T-cell (primary cell): ENCODE measurements around the gene ERC2. TPM values are rescaled to one million over a fixed set of nuclear protein-coding genes. Genes with fewer than 3 reads are reported as not detected.

Experiments
- ATAC-seq, 4 experiments: fragments of 200-7000 bp in 3 of 4; fragments of 150-1000 bp in 1 of 4; cut with Tn5 transposase; replicated peaks in 1 of 4; 1 replicate in 3 of 4; 2 replicates in 1 of 4; pipeline ENCODE4 v1.10.0; 2021; ENCODE audit warnings: moderate library complexity in 3 of 4, mild to moderate bottlenecking in 2 of 4, moderate number of reproducible peaks in 1 of 4
- CTCF ChIA-PET, 2 donors: fragments of 300-600 bp; sonication (Branson Sonifier 250); formaldehyde crosslinking; loops; one replicate each; lab custom pipeline; 2022; ENCODE audit warnings: antibody characterized with exemption in 2 of 2; lab: Charles Lee
- POLR2A ChIA-PET, 2 donors: fragments of 300-600 bp; sonication (Branson Sonifier 250); formaldehyde crosslinking; loops; one replicate each; lab custom pipeline; 2022; ENCODE audit warnings: antibody characterized with exemption in 2 of 2; lab: Charles Lee
- DNase-seq, 35 experiments: peaks; one replicate each; pipeline versions ENCODE4 v3.0.0 to v3.0.0-alpha.2; 2013 to 2023
- H3K27ac ChIP-seq: one replicate; pipeline ENCODE4 v1.5.1; 2013; ENCODE audit warnings: low read length
- H3K27me3 ChIP-seq, 2 experiments: replicated peaks in 1 of 2; 1 replicate in 1 of 2; 2 replicates in 1 of 2; pipeline versions ENCODE4 v1.6.1 to v1.7.0; 2013; ENCODE audit warnings: low read length in 1 of 2, mixed read lengths in 1 of 2; ENCODE audit not compliant: control insufficient read depth in 2 of 2, insufficient read depth in 2 of 2; ENCODE audit errors: extremely low read depth in 1 of 2
- H3K36me3 ChIP-seq, 2 donors: 1 replicate in 1 of 2; 2 replicates in 1 of 2; pipeline versions ENCODE4 v1.6.1 to v1.7.0; 2013; ENCODE audit warnings: low read length in 1 of 2; ENCODE audit not compliant: control insufficient read depth in 2 of 2, insufficient read depth in 1 of 2; ENCODE audit errors: extremely low read depth in 1 of 2
- H3K4me1 ChIP-seq, 2 experiments: 1 replicate in 1 of 2; 2 replicates in 1 of 2; pipeline versions ENCODE4 v1.6.1 to v1.7.0; 2013; ENCODE audit warnings: low read length in 2 of 2, mixed read lengths in 1 of 2; ENCODE audit not compliant: insufficient read depth in 2 of 2, control insufficient read depth in 1 of 2; ENCODE audit errors: extremely low read depth in 1 of 2
- H3K4me3 ChIP-seq, 2 donors: 1 replicate in 1 of 2; 2 replicates in 1 of 2; pipeline versions ENCODE4 v1.5.1 to v1.7.0; 2013; ENCODE audit warnings: mild to moderate bottlenecking in 2 of 2, low read length in 1 of 2, moderate library complexity in 1 of 2; ENCODE audit not compliant: control insufficient read depth in 1 of 2; ENCODE audit errors: extremely low read depth in 1 of 2
- H3K9me3 ChIP-seq: 2 replicates; pipeline ENCODE4 v1.7.0; 2013
- H3K27ac Mint-ChIP-seq, 2 donors: one replicate each; pipeline ENCODE4 v1.8.0; 2020 to 2021; ENCODE audit warnings: mild to moderate bottlenecking in 2 of 2, mixed read lengths in 2 of 2
- H3K27me3 Mint-ChIP-seq, 2 donors: one replicate each; pipeline ENCODE4 v1.8.0; 2021 to 2022; ENCODE audit warnings: mixed read lengths in 2 of 2
- H3K36me3 Mint-ChIP-seq: one replicate; pipeline ENCODE4 v1.8.0; 2021; ENCODE audit warnings: mixed read lengths
- H3K4me1 Mint-ChIP-seq, 3 donors: one replicate each; pipeline ENCODE4 v1.8.0; 2020 to 2022; ENCODE audit warnings: mixed read lengths in 3 of 3, mild to moderate bottlenecking in 1 of 3
- H3K4me3 Mint-ChIP-seq, 3 donors: one replicate each; pipeline ENCODE4 v1.8.0; 2020 to 2022; ENCODE audit warnings: mild to moderate bottlenecking in 3 of 3, mixed read lengths in 3 of 3, moderate library complexity in 3 of 3
- H3K9me3 Mint-ChIP-seq, 3 donors: one replicate each; pipeline ENCODE4 v1.8.0; 2020 to 2022; ENCODE audit warnings: mixed read lengths in 3 of 3
- WGBS: methylation state at CpG from one replicate; pipeline ENCODE4 v1.1.5; 2013; ENCODE audit warnings: missing lambda C conversion rate; ENCODE audit not compliant: insufficient coverage; 5-methylcytosine and 5-hydroxymethylcytosine counted together
- total RNA-seq, 35 experiments: library from RNA in 6 of 35; stranded (reverse) in 6 of 35; fragments of 120-200 nt in 1 of 35; gene quantifications; one replicate each; pipeline versions ENCODE4 v1.2.1 to v1.2.4 and lab custom pipeline; 2013 to 2026

The ERC2 gene
- total RNA-seq, 5 donors from 2014 or later (not counting 1 experiment from before 2014, with no cell fraction given): not detected

- no peaks in the 10 kb centered on the region for H3K36me3 Mint-ChIP-seq
- WGBS: no CpG with 5 or more reads among the region's 2 CpGs
- POLR2A ChIA-PET: no interaction called here
- DNase-seq (no peak), ATAC-seq (no peak)
- Histone ChIP-seq H3K4me3 (no peak overlapping the region), H3K27ac (no peak overlapping the region), H3K9me3 (no peaks in the 10 kb centered on the region), H3K4me1 (no peaks in the 10 kb centered on the region), H3K36me3 (no peaks in the 10 kb centered on the region), H3K27me3 (no peaks in the 10 kb centered on the region)
- no peaks in the 10 kb centered on the region for H3K27me3 Mint-ChIP-seq
- peaks cover 0 to 8% (median 4%) of the 10 kb centered on the region in 3 donors for H3K9me3 Mint-ChIP-seq
- H3K4me3 Mint-ChIP-seq: no peak overlapping the region
- no peak overlapping the region for H3K27ac Mint-ChIP-seq
- no peaks in the 10 kb centered on the region for H3K4me1 Mint-ChIP-seq
- CTCF ChIA-PET: no interaction called here
Measured at GRCh38 chr3:55969634-55970033, 498.6 kb downstream of the ERC2 start.

GRCh38 chr3:55968331-55968730 is 499.9 kb downstream of the ERC2 start:
- Mint-ChIP-seq H3K36me3 (no peaks in the 10 kb centered on the region), H3K4me3 (no peak overlapping the region), H3K27ac (no peak overlapping the region), H3K4me1 (no peaks in the 10 kb centered on the region), H3K27me3 (no peaks in the 10 kb centered on the region), H3K9me3 (peaks cover 0 to 8% (median 4%) of the 10 kb centered on the region in 3 donors)
- Histone ChIP-seq H3K4me3 (no peak overlapping the region), H3K27me3 (no peaks in the 10 kb centered on the region), H3K36me3 (no peaks in the 10 kb centered on the region), H3K9me3 (no peaks in the 10 kb centered on the region), H3K27ac (no peak overlapping the region), H3K4me1 (no peaks in the 10 kb centered on the region)
- no peak for DNase-seq
- WGBS: 59% methylated on average over 3 of the region's 6 CpGs
- ATAC-seq: no peak
- ChIA-PET CTCF (no interaction called here), POLR2A (no interaction called here)

- POLR2A ChIA-PET: no interaction called here
Measured at GRCh38 chr3:55966566-55966965, 501.7 kb downstream of the ERC2 start.

GRCh38 chr3:55965776-55966175 is 502.5 kb downstream of the ERC2 start:
- Histone ChIP-seq H3K9me3 (no peaks in the 10 kb centered on the region), H3K36me3 (no peaks in the 10 kb centered on the region), H3K27ac (no peak overlapping the region), H3K4me1 (no peaks in the 10 kb centered on the region), H3K4me3 (no peak overlapping the region), H3K27me3 (no peaks in the 10 kb centered on the region)
- Mint-ChIP-seq H3K36me3 (no peaks in the 10 kb centered on the region), H3K4me1 (no peaks in the 10 kb centered on the region), H3K4me3 (no peak overlapping the region), H3K27me3 (no peaks in the 10 kb centered on the region), H3K27ac (no peak overlapping the region), H3K9me3 (no peaks in the 10 kb centered on the region)
- 73% methylated on average over 1 of the region's 5 CpGs for WGBS
- ATAC-seq: no peak
- CTCF ChIA-PET: no interaction called here
- DNase-seq: no peak
- POLR2A ChIA-PET: no interaction called here

More at GRCh38 chr3:55966566-55966965, 501.7 kb downstream of the ERC2 start:
- Histone ChIP-seq H3K27me3 (no peaks in the 10 kb centered on the region), H3K36me3 (no peaks in the 10 kb centered on the region), H3K4me1 (no peaks in the 10 kb centered on the region), H3K4me3 (no peak overlapping the region), H3K9me3 (no peaks in the 10 kb centered on the region), H3K27ac (no peak overlapping the region)
- Mint-ChIP-seq H3K36me3 (no peaks in the 10 kb centered on the region), H3K4me3 (no peak overlapping the region), H3K9me3 (no peaks in the 10 kb centered on the region), H3K4me1 (no peaks in the 10 kb centered on the region), H3K27ac (no peak overlapping the region), H3K27me3 (no peaks in the 10 kb centered on the region)
- DNase-seq: no peak
- WGBS: no CpG with 5 or more reads among the region's 1 CpG
- no peak for ATAC-seq
- CTCF ChIA-PET: no interaction called here

GRCh38 chr3:55964491-55964985 is 503.7 kb downstream of the ERC2 start:
- H3K27ac Mint-ChIP-seq: no peak overlapping the region
- CTCF ChIA-PET: no interaction called here
- no peaks in the 10 kb centered on the region for H3K4me1 Mint-ChIP-seq
- POLR2A ChIA-PET: no interaction called here
- no peak for ATAC-seq
- H3K4me3 ChIP-seq: no peak overlapping the region
- H3K36me3 Mint-ChIP-seq: no peaks in the 10 kb centered on the region
- H3K27me3 Mint-ChIP-seq: no peaks in the 10 kb centered on the region
- no peaks in the 10 kb centered on the region for H3K9me3 Mint-ChIP-seq
- H3K9me3 ChIP-seq: no peaks in the 10 kb centered on the region
- WGBS: 69% methylated on average over 2 of the region's 2 CpGs
- H3K4me1 ChIP-seq: no peaks in the 10 kb centered on the region
- H3K4me3 Mint-ChIP-seq: no peak overlapping the region
- H3K36me3 ChIP-seq: no peaks in the 10 kb centered on the region
- no peak overlapping the region for H3K27ac ChIP-seq
- H3K27me3 ChIP-seq: no peaks in the 10 kb centered on the region
- DNase-seq: no peak

GRCh38 chr3:55963601-55964000 is 504.7 kb downstream of the ERC2 start:
- POLR2A ChIA-PET: no interaction called here
- 88% methylated on average over 3 of the region's 6 CpGs for WGBS
- Histone ChIP-seq H3K9me3 (no peaks in the 10 kb centered on the region), H3K27ac (no peak overlapping the region), H3K4me3 (no peak overlapping the region), H3K4me1 (no peaks in the 10 kb centered on the region), H3K27me3 (no peaks in the 10 kb centered on the region), H3K36me3 (no peaks in the 10 kb centered on the region)
- no peaks in the 10 kb centered on the region for H3K36me3 Mint-ChIP-seq
- H3K4me3 Mint-ChIP-seq: no peak overlapping the region
- ATAC-seq: no peak
- no peak overlapping the region for H3K27ac Mint-ChIP-seq
- no peaks in the 10 kb centered on the region for H3K27me3 Mint-ChIP-seq
- no peaks in the 10 kb centered on the region for H3K9me3 Mint-ChIP-seq
- H3K4me1 Mint-ChIP-seq: no peaks in the 10 kb centered on the region
- CTCF ChIA-PET: no interaction called here
- DNase-seq: no peak
